GM12878 (cell line): Measurements from ENCODE around the gene CYP1A2. TPM values are rescaled to one million over a fixed set of nuclear protein-coding genes. Genes with fewer than 3 reads are reported as not detected.

Source experiments
- ATAC-seq: fragments of 200-7000 bp; cut with Tn5 transposase; 3 replicates; pipeline ENCODE4 v1.9.1; 2020; ENCODE audit warnings: mild to moderate bottlenecking, moderate library complexity
- BruUV-seq: library from RNA; stranded (reverse); fragments of 400-500 nt; replicated peaks from 2 replicates; lab custom pipeline; 2021; lab: Mats Ljungman, UMichigan
- CTCF ChIA-PET: fragments of 300-600 bp; sonication (Branson Sonifier 250); formaldehyde crosslinking; extraction: SDS; loops from one replicate; lab custom pipeline; 2021; ENCODE audit warnings: inconsistent platforms; lab: Yijun Ruan, JAX
- POLR2A ChIA-PET: fragments of 350-600 bp; formaldehyde crosslinking; extraction: SDS; loops from one replicate; lab custom pipeline; 2021; ENCODE audit warnings: inconsistent platforms; lab: Charles Lee
- RAD21 ChIA-PET: fragments of 300-600 bp; sonication (Branson Sonifier 250); formaldehyde crosslinking; loops from one replicate; lab custom pipeline; 2023; ENCODE audit warnings: antibody characterized with exemption; ENCODE audit not compliant: unreplicated experiment; lab: Charles Lee
- SMC1A ChIA-PET: fragments of 300-600 bp; sonication (Branson Sonifier 250); formaldehyde crosslinking; loops from one replicate; lab custom pipeline; 2023; ENCODE audit not compliant: unreplicated experiment, uncharacterized antibody; lab: Charles Lee
- DNase-seq: peaks from one replicate; pipeline ENCODE4 v3.0.0-alpha.2; 2011; ENCODE audit warnings: low read depth, low spot score
- FAIRE-seq: peaks from 3 replicates; lab custom pipeline; 2011; peaks lifted over from hg19 to GRCh38; lab: Jason Lieb, UNC
- H2AFZ ChIP-seq: 2 replicates; pipeline ENCODE4 v1.6.0; 2011; ENCODE audit warnings: low read depth, low read length, control low read depth; ENCODE audit not compliant: control insufficient read depth
- H3K27ac ChIP-seq: 2 replicates; pipeline ENCODE4 v1.5.1; 2011; ENCODE audit warnings: control low read depth; ENCODE audit not compliant: control insufficient read depth, insufficient read depth
- H3K27me3 ChIP-seq, 2 experiments: replicated peaks in 1 of 2; 2 replicates each; pipeline versions ENCODE4 v1.6.0 to v1.6.1; 2011; ENCODE audit warnings: low read length in 1 of 2; ENCODE audit not compliant: control insufficient read depth in 2 of 2, insufficient read depth in 2 of 2
- H3K36me3 ChIP-seq, 2 experiments: 2 replicates each; pipeline ENCODE4 v1.5.1; 2011; ENCODE audit warnings: low read length in 1 of 2; ENCODE audit not compliant: control insufficient read depth in 2 of 2, insufficient read depth in 2 of 2
- H3K4me1 ChIP-seq: 2 replicates; pipeline ENCODE4 v1.6.1; 2011; ENCODE audit warnings: mild to moderate bottlenecking, low read length, moderate library complexity, mixed read lengths; ENCODE audit not compliant: control insufficient read depth, insufficient read depth
- H3K4me2 ChIP-seq: 2 replicates; pipeline ENCODE4 v1.6.0; 2011; ENCODE audit warnings: control low read depth; ENCODE audit not compliant: control insufficient read depth, insufficient read depth
- H3K4me3 ChIP-seq: fragments of 200-600 bp; sonication (generic); 2 replicates; pipeline ENCODE4 v1.5.1; 2016
- H3K79me2 ChIP-seq: 2 replicates; pipeline ENCODE4 v1.6.0; 2011; ENCODE audit warnings: low read length; ENCODE audit not compliant: control insufficient read depth, insufficient read depth
- H3K9ac ChIP-seq: 2 replicates; pipeline ENCODE4 v1.8.0; 2011; ENCODE audit warnings: low read length, control low read depth, mixed read lengths; ENCODE audit not compliant: control insufficient read depth, insufficient read depth
- H3K9me3 ChIP-seq: replicated peaks from 3 replicates; pipeline ENCODE4 v1.5.1; 2011; ENCODE audit warnings: mild to moderate bottlenecking, low read length; ENCODE audit not compliant: control insufficient read depth, insufficient read depth
- H4K20me1 ChIP-seq: 2 replicates; pipeline ENCODE4 v1.6.0; 2011; ENCODE audit not compliant: control insufficient read depth, insufficient read depth
- CREM ChIP-seq: IDR thresholded peaks from 2 replicates; pipeline ENCODE4 v1.6.1; 2014; ENCODE audit warnings: antibody characterized with exemption, low read depth
- CTCF ChIP-seq, 3 experiments: IDR thresholded peaks in 2 of 3; conservative IDR thresholded peaks in 1 of 3; 2 replicates each; pipeline ENCODE4 v1.5.1; 2011; ENCODE audit warnings: low read depth in 3 of 3, low read length in 3 of 3, mild to moderate bottlenecking in 3 of 3, control low read depth in 2 of 3, moderate library complexity in 2 of 3, inconsistent platforms in 1 of 3, mixed read lengths in 1 of 3; ENCODE audit not compliant: control insufficient read depth in 2 of 3, insufficient read depth in 1 of 3; ENCODE audit errors: extremely low read depth in 1 of 3
- EED ChIP-seq: sonication (generic); IDR thresholded peaks from 2 replicates; pipeline ENCODE4 v1.6.1; 2016; ENCODE audit warnings: antibody characterized with exemption, low read depth
- EGR1 ChIP-seq, 2 experiments: IDR thresholded peaks; 1 replicate in 1 of 2; 2 replicates in 1 of 2; pipeline ENCODE4 v1.6.1; 2011 to 2012; ENCODE audit warnings: low read depth in 2 of 2, low read length in 2 of 2, borderline replicate concordance in 1 of 2, mild to moderate bottlenecking in 1 of 2, moderate library complexity in 1 of 2
- HDAC2 ChIP-seq: fragments of 200-600 bp; sonication (generic); IDR thresholded peaks from 2 replicates; pipeline ENCODE4 v1.6.1; 2017
- JUNB ChIP-seq: IDR thresholded peaks from 2 replicates; pipeline ENCODE4 v1.6.1; 2016; ENCODE audit warnings: antibody characterized with exemption, mild to moderate bottlenecking
- POLR2A ChIP-seq: IDR thresholded peaks from 2 replicates; pipeline ENCODE4 v1.6.1; 2011; ENCODE audit warnings: low read depth, mild to moderate bottlenecking, low read length
- RFX5 ChIP-seq: IDR thresholded peaks from 2 replicates; pipeline ENCODE4 v1.6.1; 2011; ENCODE audit warnings: low read depth, low read length, improper control_type of control experiment
- SMC3 ChIP-seq: IDR thresholded peaks from 2 replicates; pipeline ENCODE4 v1.6.1; 2011; ENCODE audit warnings: low read length, improper control_type of control experiment, borderline replicate concordance
- USF2 ChIP-seq: IDR thresholded peaks from 2 replicates; pipeline ENCODE4 v1.6.1; 2011; ENCODE audit warnings: low read depth, low read length, improper control_type of control experiment, borderline replicate concordance
- ZNF384 ChIP-seq: IDR thresholded peaks from 2 replicates; pipeline ENCODE4 v1.6.1; 2012; ENCODE audit warnings: low read depth, mild to moderate bottlenecking, low read length, improper control_type of control experiment, borderline replicate concordance
- WGBS: methylation state at CpG from one replicate; pipeline ENCODE4 v1.1.6; 2016; ENCODE audit warnings: low lambda C conversion rate; ENCODE audit not compliant: insufficient replicate concordance, insufficient coverage; ENCODE audit errors: missing lambda C conversion rate; 5-methylcytosine and 5-hydroxymethylcytosine counted together
- in situ Hi-C: fragments of 300-500 bp; cut with MboI; formaldehyde crosslinking; loops from 9 replicates; pipeline ENCODE4 v1.14.3; 2018; ENCODE audit warnings: mixed read lengths
- intact Hi-C: fragments of 100-400 bp; cut with micrococcal nuclease; formaldehyde crosslinking; loops from one replicate; pipeline ENCODE4 v1.14.2; 2022; ENCODE audit not compliant: unreplicated experiment
- polyA plus RNA-seq, 11 experiments: library from polyadenylated mRNA; depleted of rRNA in 4 of 11; unstranded in 6 of 11; stranded (reverse) in 5 of 11; fragments of >200 nt; fragmentation: Nextera tagmentation in 4 of 11; fragmentation: Illumina TruSeq in 1 of 11; extraction: Ambion mirVana in 4 of 11; extraction: Trizol in 1 of 11; gene quantifications; 1 replicate in 1 of 11; 2 replicates in 10 of 11; pipeline versions ENCODE4 v1.2.1 to v1.2.3, GENCODE V29; 2011 to 2016; ENCODE audit warnings: inconsistent platforms in 2 of 11, missing spikeins in 2 of 11, low read depth in 1 of 11
- total RNA-seq, 4 experiments: library from RNA; depleted of rRNA in 3 of 4; stranded (reverse); fragments of >200 nt in 3 of 4; fragmentation: Illumina TruSeq in 1 of 4; extraction: Trizol in 1 of 4; gene quantifications; 2 replicates each; pipeline versions ENCODE4 v1.2.1 to v1.2.3, GENCODE V29; 2013 to 2021

The CYP1A2 gene
- total and polyA plus RNA-seq, 10 of the 15 experiments (the other 5 are each of a cell fraction or from before 2014, with no cell fraction given): 0.03 to 0.09 (median 0.05) TPM; not detected in 7

- ChIA-PET RAD21 (interaction anchor here (1.0 to 25.2 kb wide), 5 partner anchors 16 to 128 kb away, joined by 3 to 1186 read pairs (median 10); partner anchors contain the start of gene CSK), POLR2A (interaction anchor here (0.6 to 17.5 kb wide), 4 partner anchors 15 to 356 kb away, joined by 6 to 602 read pairs (median 9); partner anchors contain the start of gene CSK), SMC1A (interaction anchor here (1.2 to 17.6 kb wide), 7 partner anchors 8 to 175 kb away, joined by 4 to 811 read pairs (median 82); partner anchors contain the start of gene CSK), CTCF (interaction anchor here (1.1 to 19.1 kb wide), 7 partner anchors 16 to 397 kb away, joined by 3 to 1288 read pairs (median 8); partner anchors contain the start of gene CSK)
- 39% methylated on average over 5 of the region's 5 CpGs for WGBS
- no peak overlapping the region for H3K4me3 ChIP-seq
- H4K20me1 ChIP-seq: no peaks in the 10 kb centered on the region
- TF ChIP-seq CTCF (IDR thresholded peaks at IDR 0.05 in 2 of 3, conservative IDR thresholded peaks at IDR 0.05 in 1 of 3; ENCODE audit: control insufficient read depth in 2 of 3, extremely low read depth in 1 of 3, insufficient read depth in 1 of 3, low read depth in 3 of 3, low read length in 3 of 3) (no peak), RFX5 (no peak), USF2 (no peak), SMC3 (no peak), EED (no peak), EGR1 (IDR thresholded peaks at IDR 0.05; ENCODE audit: borderline replicate concordance in 1 of 2, low read depth in 2 of 2, low read length in 2 of 2) (no peak), HDAC2 (no peak), ZNF384 (no peak), JUNB (no peak), CREM (no peak), POLR2A (no peak)
- no peak overlapping the region for H3K4me2 ChIP-seq
- H3K79me2 ChIP-seq: peaks cover 3% of the 10 kb centered on the region
- in situ Hi-C loops: loop anchor here (5.0 kb wide), 2 partner anchors 141 to 174 kb away; no protein-coding TSS in a partner anchor
- H3K27ac ChIP-seq: no peak overlapping the region
- H3K27me3 ChIP-seq: no peaks in the 10 kb centered on the region
- peak overlapping the region; percentile 21; the same call in 1 of the 2 replicates for H3K9ac ChIP-seq
- H2AFZ ChIP-seq: no peak overlapping the region
- FAIRE-seq (no peak), ATAC-seq (no peak), DNase-seq (no peak)
- no peaks in the 10 kb centered on the region for H3K36me3 ChIP-seq
- H3K9me3 ChIP-seq: no peaks in the 10 kb centered on the region
- peaks cover 61% of the 10 kb centered on the region for H3K4me1 ChIP-seq
- no TSS peak for BruUV-seq
- intact Hi-C loops: loop anchor here (5.0 kb wide), 1 partner anchor 129 kb away; no protein-coding TSS in a partner anchor
Measured at GRCh38 chr15:74773731-74774252, 25.1 kb downstream of the CYP1A2 start.
